ENCODE results near the gene CDYL2.

Gene CDYL2

DNA sequence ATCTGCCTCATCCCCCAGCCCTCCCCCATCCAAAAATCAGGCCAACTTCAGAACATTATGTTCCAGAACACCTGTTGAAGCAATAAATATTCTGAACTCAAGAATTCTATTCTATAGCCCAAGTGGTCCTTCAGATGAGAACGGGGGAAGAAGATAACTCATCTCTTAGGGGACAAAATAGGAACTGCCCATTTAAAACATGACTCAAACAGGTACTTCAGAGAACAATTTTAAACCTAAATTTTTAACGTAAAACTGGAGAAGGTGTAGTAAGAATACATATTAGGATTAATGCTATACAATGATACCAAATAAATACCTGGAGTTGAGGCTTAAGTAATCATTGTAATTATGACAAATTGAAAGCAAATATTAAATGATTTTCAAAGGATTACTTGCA, 112.1 kb downstream of the CDYL2 start:
- Mint-ChIP-seq H3K9me3 (no peaks in the 10 kb centered on the region), H3K36me3 (ENCODE audit: insufficient read depth) (peaks cover 1% of the 10 kb centered on the region), H3K27me3 (no peaks in the 10 kb centered on the region), H3K4me3 (no peak overlapping the region), H3K4me1 (peaks cover 47% of the 10 kb centered on the region), H3K27ac (ENCODE audit: low read depth) (peak overlapping the region; percentile 49)
- DNase-seq (ENCODE audit: low spot score in 2 of 2) (no peak), ATAC-seq (replicated peaks; ENCODE audit: extremely low read depth, poor library complexity, severe bottlenecking) (no peak)

DNA sequence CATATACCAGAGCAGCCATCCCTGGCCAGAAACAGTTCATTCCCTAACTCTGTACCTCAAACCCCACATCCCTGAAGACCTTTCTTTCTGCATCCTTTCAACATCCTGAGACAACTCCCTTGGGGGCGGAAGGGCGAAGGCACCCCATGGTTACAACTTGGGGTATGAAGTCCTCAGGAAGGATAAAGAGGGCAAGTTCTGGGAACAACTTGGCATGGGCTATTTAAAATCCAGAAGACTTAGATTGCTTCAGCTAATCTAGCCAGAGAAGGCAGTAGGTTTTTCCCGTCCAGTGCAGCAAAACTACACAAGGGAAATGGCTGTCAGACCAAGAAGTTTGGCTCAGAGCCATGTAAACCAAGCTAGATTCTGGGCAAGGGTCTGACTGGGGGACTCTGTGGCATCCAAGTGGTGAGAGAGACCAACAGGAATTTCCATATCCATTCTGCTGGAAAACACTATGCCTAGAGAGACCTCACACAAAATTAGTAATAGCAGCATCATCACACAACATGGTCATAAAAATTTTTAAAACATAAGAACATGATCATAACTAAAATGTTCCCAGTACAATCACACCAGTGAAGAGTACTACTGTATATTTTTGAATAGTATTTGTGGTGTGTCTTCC, 113.2 kb downstream of the CDYL2 start:
- Mint-ChIP-seq H3K9me3 (no peaks in the 10 kb centered on the region), H3K4me3 (peak overlapping the region; percentile 41), H3K27me3 (no peaks in the 10 kb centered on the region), H3K4me1 (peaks cover 47% of the 10 kb centered on the region), H3K36me3 (ENCODE audit: insufficient read depth) (no peaks in the 10 kb centered on the region), H3K27ac (ENCODE audit: low read depth) (no peak overlapping the region)
- ATAC-seq (replicated peaks; ENCODE audit: extremely low read depth, poor library complexity, severe bottlenecking) (no peak), DNase-seq (ENCODE audit: low spot score in 2 of 2) (no peak)

DNA sequence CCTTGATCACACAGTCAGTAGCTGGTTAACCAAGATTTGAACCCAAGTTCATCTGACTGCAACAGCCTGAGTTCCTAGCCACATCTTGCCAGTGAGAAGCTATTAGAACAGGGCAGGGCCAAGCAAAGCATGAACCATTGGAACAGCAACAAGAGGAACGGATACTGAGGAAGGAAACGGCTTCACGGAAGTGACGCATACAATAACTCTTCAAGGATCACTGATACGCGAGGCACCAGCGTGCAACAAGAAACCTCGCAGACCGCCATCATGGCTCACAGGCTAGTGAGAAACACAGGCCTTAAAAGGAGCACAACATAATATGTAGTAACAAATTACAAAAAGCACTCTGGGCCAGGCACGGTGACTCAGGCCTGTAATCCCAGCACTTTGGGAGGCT, 114.9 kb downstream of the CDYL2 start:
- H3K4me1 Mint-ChIP-seq = peaks cover 34% of the 10 kb centered on the region
- H3K27ac Mint-ChIP-seq (ENCODE audit: low read depth) = no peak overlapping the region
- no peak for ATAC-seq (replicated peaks; ENCODE audit: extremely low read depth, poor library complexity, severe bottlenecking)
- peaks cover 1% of the 10 kb centered on the region for H3K36me3 Mint-ChIP-seq (ENCODE audit: insufficient read depth)
- no peaks in the 10 kb centered on the region for H3K27me3 Mint-ChIP-seq
- DNase-seq (ENCODE audit: low spot score in 2 of 2) = no peak
- no peaks in the 10 kb centered on the region for H3K9me3 Mint-ChIP-seq
- H3K4me3 Mint-ChIP-seq = no peak overlapping the region

DNA sequence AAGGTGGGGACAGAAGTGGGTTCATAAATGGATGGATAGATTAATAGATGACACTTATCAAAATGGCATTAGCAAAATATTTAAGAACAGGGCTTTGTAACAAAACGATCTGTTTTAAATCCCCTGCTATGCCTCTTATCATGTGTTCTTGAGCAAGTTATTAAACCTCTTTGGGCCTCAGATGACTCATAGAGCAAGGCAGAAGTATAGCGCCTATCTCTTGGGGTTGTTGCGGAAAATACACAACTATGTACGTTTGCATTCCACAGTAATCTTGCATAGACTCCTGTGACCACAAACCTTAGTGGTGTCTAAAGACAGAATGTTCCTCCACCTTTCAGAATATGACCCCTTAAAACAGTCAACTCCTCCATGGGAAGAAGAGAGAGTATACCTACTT, 116.8 kb downstream of the CDYL2 start:
- Mint-ChIP-seq H3K9me3 (no peaks in the 10 kb centered on the region), H3K27ac (ENCODE audit: low read depth) (no peak overlapping the region), H3K27me3 (no peaks in the 10 kb centered on the region), H3K4me1 (peaks cover 31% of the 10 kb centered on the region), H3K4me3 (no peak overlapping the region), H3K36me3 (ENCODE audit: insufficient read depth) (peaks cover 1% of the 10 kb centered on the region)
- ATAC-seq (replicated peaks; ENCODE audit: extremely low read depth, poor library complexity, severe bottlenecking) (no peak), DNase-seq (ENCODE audit: low spot score in 2 of 2) (no peak)

DNA sequence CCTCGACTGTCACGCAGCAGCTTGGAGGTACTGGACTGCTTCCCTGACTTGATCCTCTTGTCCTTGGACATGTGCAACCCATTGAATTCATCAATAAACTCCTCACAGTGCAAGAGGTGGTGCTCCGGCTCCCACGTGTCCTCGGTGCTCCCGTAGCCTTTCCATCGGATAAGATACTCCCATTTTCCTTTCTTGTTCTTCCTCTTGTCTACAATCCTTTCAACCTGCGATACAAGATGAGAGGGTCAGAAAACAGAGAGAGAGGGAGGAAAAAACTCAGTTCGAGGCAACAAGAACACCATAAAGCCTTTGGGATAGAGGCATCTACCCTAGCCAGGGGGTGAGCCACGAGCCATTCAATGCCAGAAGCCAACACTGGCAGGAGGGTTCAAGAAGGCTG, 119.5 kb downstream of the CDYL2 start:
- H3K4me3 Mint-ChIP-seq = no peak overlapping the region
- H3K27me3 Mint-ChIP-seq = no peaks in the 10 kb centered on the region
- H3K36me3 Mint-ChIP-seq (ENCODE audit: insufficient read depth) = peaks cover 1% of the 10 kb centered on the region
- H3K4me1 Mint-ChIP-seq = peaks cover 27% of the 10 kb centered on the region
- no peaks in the 10 kb centered on the region for H3K9me3 Mint-ChIP-seq
- H3K27ac Mint-ChIP-seq (ENCODE audit: low read depth) = no peak overlapping the region
- no peak for DNase-seq (ENCODE audit: low spot score in 2 of 2)
- ATAC-seq (replicated peaks; ENCODE audit: extremely low read depth, poor library complexity, severe bottlenecking) = no peak

DNA sequence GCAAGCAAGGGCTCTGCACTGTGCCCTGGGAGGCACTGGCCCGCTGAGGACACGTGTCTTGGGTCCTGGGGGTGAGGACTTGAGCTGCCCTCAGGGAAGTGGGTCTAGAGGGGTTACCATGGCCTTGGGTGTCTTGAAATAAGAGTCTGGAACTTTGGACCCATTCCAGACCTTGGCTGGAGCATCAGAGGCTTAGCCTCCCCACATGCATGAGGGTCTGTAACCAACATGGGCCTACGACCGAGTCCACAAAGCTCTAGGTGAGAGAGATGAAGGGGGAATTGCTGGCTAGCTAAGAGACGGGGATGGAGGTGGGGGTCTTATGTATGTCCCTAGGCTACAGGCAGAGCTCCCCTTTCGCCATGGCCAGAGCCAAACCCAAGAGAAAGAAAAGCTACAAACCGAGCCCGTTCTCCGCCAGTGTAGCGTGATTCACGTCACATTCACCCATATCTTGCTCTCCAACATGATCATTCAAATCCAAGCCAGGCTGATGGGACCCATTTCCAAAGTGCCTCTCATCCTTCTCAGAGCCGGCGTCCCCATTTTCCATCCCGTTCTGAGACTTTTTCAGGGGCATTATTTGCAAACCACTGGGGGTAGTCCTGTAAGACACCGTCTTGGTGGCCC, 120.1 kb downstream of the CDYL2 start:
- ATAC-seq (replicated peaks; ENCODE audit: extremely low read depth, poor library complexity, severe bottlenecking) = no peak
- peaks cover 27% of the 10 kb centered on the region for H3K4me1 Mint-ChIP-seq

DNA sequence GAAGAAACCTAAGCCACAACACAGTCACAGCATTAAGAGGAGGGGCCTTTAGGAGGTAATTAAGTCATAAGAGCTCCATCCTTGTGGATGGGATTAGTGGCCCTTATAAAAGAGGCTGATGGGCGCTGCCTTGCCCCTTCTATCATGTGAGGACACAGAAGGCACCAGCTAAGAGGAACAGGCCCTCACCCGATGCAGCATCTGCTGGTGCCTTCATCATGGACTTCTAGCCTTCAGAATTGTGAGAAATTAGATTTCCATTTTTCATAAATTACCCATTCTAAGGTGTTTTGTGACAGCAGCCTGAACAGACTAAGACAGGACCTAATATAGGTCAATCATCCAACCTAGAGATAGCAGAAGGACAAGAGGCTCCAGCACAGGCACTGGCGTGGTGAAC, 120.8 kb downstream of the CDYL2 start:
- Mint-ChIP-seq H3K27me3 (no peaks in the 10 kb centered on the region), H3K27ac (ENCODE audit: low read depth) (no peak overlapping the region), H3K9me3 (no peaks in the 10 kb centered on the region), H3K36me3 (ENCODE audit: insufficient read depth) (peaks cover 1% of the 10 kb centered on the region), H3K4me1 (peaks cover 23% of the 10 kb centered on the region), H3K4me3 (no peak overlapping the region)
- ATAC-seq (replicated peaks; ENCODE audit: extremely low read depth, poor library complexity, severe bottlenecking) (no peak), DNase-seq (ENCODE audit: low spot score in 2 of 2) (no peak)

More for the DNA sequence above, 120.1 kb downstream of the CDYL2 start:
- Mint-ChIP-seq H3K9me3 (no peaks in the 10 kb centered on the region), H3K4me3 (no peak overlapping the region), H3K36me3 (ENCODE audit: insufficient read depth) (peaks cover 1% of the 10 kb centered on the region), H3K27ac (ENCODE audit: low read depth) (no peak overlapping the region), H3K27me3 (no peaks in the 10 kb centered on the region)
- DNase-seq (ENCODE audit: low spot score in 2 of 2) = no peak

DNA sequence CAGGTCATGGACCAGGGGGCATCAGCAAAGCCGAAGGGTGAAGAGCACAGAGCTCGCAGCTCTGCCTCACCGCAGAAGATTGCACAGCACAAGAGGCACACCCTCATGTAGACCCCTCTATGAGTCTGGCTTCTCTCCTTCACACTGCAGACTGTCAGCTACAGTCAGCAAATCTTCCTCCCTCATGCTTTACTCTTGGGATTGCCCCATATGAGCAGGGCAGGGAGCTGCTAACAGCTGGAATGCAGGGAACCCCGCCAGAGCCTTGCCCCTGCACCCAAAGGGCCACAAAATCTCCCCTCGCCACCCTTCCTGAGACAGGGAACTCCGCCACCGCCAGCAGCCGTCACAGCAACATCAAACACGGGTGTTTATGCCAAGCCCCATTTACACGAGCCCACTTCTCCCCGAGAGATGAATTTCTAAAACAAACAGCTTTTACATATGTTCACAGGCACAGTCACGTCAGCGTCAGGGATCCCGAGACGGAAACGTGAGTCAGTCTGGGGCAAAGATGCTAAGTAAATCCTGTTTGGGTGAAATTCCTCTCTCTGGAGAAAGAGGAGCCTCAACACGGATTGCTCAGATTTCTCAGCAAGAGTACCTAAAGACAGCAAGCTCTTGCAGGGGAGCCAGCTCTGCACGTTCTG, 121.9 kb downstream of the CDYL2 start:
- H3K36me3 Mint-ChIP-seq (ENCODE audit: insufficient read depth) = peaks cover 1% of the 10 kb centered on the region
- no peaks in the 10 kb centered on the region for H3K27me3 Mint-ChIP-seq
- no peak overlapping the region for H3K27ac Mint-ChIP-seq (ENCODE audit: low read depth)
- H3K4me1 Mint-ChIP-seq = peaks cover 20% of the 10 kb centered on the region
- ATAC-seq (replicated peaks; ENCODE audit: extremely low read depth, poor library complexity, severe bottlenecking) (no peak), DNase-seq (ENCODE audit: low spot score in 2 of 2) (no peak)
- H3K4me3 Mint-ChIP-seq = no peak overlapping the region
- H3K9me3 Mint-ChIP-seq = no peaks in the 10 kb centered on the region

DNA sequence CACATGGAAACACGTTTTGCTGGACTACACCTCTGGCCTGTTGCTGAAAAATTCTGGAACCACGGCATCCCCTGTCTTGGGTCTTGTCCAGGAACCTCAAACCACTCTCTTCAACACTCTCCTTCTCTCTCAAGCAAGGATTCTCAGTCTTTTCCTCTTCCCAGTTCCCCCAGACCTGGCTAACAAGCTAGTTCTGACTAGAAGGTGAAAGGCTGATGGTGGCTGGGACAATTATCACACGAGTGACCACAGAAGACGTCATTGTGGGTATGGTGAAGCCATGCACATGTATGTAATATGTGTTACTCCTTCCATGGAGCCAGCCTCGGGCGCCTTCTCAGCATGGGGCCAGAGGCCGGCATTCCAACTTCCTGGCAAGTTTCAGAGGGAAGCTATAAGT, 123.0 kb downstream of the CDYL2 start:
- ATAC-seq (replicated peaks; ENCODE audit: extremely low read depth, poor library complexity, severe bottlenecking) (no peak), DNase-seq (ENCODE audit: low spot score in 2 of 2) (no peak)
- Mint-ChIP-seq H3K9me3 (no peaks in the 10 kb centered on the region), H3K27ac (ENCODE audit: low read depth) (no peak overlapping the region), H3K4me3 (no peak overlapping the region), H3K36me3 (ENCODE audit: insufficient read depth) (peaks cover 1% of the 10 kb centered on the region), H3K27me3 (no peaks in the 10 kb centered on the region), H3K4me1 (peaks cover 20% of the 10 kb centered on the region)

DNA sequence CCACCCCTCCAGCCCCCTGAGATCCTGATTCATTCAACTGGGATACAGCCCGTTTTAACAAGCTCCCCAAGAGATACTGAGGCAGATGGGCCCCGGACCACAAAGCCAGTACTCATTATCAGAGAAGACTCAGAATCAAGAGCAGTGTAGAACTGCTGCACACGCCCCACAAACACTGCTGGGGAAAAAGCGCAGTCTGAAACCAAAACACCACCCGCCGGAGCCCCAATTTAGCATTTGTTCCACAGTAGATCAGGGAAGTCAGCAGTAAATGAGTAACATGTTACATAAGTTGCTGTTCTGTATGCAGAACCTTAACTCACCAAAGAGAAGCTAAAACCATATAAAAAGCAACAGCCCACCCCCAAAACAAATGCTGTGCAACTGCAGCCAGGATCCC, 123.6 kb downstream of the CDYL2 start:
- Mint-ChIP-seq H3K4me1 (peaks cover 20% of the 10 kb centered on the region), H3K36me3 (ENCODE audit: insufficient read depth) (peaks cover 1% of the 10 kb centered on the region), H3K27me3 (no peaks in the 10 kb centered on the region), H3K27ac (ENCODE audit: low read depth) (no peak overlapping the region), H3K9me3 (no peaks in the 10 kb centered on the region), H3K4me3 (no peak overlapping the region)
- ATAC-seq (replicated peaks; ENCODE audit: extremely low read depth, poor library complexity, severe bottlenecking) (no peak), DNase-seq (ENCODE audit: low spot score in 2 of 2) (no peak)

DNA sequence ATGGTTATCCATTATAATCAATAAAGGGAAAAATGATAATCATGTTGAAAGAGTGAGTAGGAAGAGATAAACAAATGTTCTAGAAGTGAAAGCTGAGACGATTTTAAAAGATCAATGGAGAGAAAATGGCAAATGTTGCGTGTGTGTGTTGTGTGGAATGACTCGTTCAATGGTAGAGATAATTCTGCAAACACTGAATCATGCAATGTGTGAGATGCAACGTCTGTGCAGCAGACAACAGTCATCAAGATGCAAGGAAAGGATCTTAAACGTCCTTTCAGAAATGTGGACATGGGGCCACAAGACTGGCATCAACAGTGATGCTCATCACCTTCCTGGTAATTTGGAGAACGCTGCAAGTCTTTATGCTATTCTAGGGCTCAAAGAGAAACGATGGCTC, 124.4 kb downstream of the CDYL2 start:
- peaks cover 20% of the 10 kb centered on the region for H3K4me1 Mint-ChIP-seq
- no peak for DNase-seq (ENCODE audit: low spot score in 2 of 2)
- peaks cover 1% of the 10 kb centered on the region for H3K36me3 Mint-ChIP-seq (ENCODE audit: insufficient read depth)
- H3K27me3 Mint-ChIP-seq = no peaks in the 10 kb centered on the region
- no peak overlapping the region for H3K4me3 Mint-ChIP-seq
- ATAC-seq (replicated peaks; ENCODE audit: extremely low read depth, poor library complexity, severe bottlenecking) = no peak
- H3K27ac Mint-ChIP-seq (ENCODE audit: low read depth) = no peak overlapping the region
- no peaks in the 10 kb centered on the region for H3K9me3 Mint-ChIP-seq

DNA sequence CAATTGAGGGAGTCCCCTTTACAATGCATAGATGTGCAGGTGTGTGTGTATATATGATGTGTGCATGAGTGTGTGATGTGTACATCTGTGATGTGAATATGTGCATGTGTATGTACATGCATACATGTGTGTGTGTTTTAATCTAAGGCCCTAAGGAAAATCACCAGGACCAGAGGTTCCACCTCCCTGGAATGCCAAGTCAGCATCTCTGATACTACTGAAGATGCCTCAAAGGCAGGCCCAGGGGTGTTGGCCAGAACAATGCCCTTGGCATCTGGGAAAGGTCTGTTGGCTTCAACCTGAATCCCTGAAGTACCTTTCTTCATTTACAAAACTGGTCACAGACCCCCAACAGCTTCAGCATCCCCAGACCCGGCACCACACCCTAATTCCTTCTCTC, 129.5 kb downstream of the CDYL2 start:
- H3K27me3 Mint-ChIP-seq = no peaks in the 10 kb centered on the region

DNA sequence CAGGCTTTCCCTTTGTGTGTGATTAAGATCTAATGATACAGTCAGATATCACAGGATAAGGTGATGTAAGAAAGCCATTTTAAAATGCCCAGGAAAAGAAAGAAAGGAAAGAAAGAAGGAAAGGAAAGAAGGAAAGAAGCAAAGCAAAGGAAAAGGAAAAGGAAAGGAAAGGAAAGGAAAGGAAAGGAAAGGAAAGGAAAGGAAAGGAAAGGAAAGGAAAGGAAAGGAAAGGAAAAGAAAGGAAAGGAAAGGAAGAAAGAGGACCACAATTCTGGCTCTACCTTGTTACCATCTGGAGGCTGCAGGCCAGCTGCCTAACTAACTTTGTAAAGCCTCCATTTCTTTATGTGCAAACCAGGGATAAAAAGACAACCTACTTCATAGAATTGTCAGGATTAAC, 132.0 kb downstream of the CDYL2 start:
- DNase-seq (ENCODE audit: low spot score in 2 of 2) (no peak), ATAC-seq (replicated peaks; ENCODE audit: extremely low read depth, poor library complexity, severe bottlenecking) (no peak)
- H3K9me3 Mint-ChIP-seq = no peaks in the 10 kb centered on the region
- H3K27ac Mint-ChIP-seq (ENCODE audit: low read depth) = no peak overlapping the region
- H3K36me3 Mint-ChIP-seq (ENCODE audit: insufficient read depth) = no peaks in the 10 kb centered on the region
- no peak overlapping the region for H3K4me3 Mint-ChIP-seq
- no peaks in the 10 kb centered on the region for H3K27me3 Mint-ChIP-seq
- H3K4me1 Mint-ChIP-seq = peaks cover 25% of the 10 kb centered on the region

More for the DNA sequence above, 129.5 kb downstream of the CDYL2 start:
- peaks cover 23% of the 10 kb centered on the region for H3K4me1 Mint-ChIP-seq
- H3K9me3 Mint-ChIP-seq = no peaks in the 10 kb centered on the region
- H3K36me3 Mint-ChIP-seq (ENCODE audit: insufficient read depth) = no peaks in the 10 kb centered on the region
- no peak overlapping the region for H3K4me3 Mint-ChIP-seq
- no peak for DNase-seq (ENCODE audit: low spot score in 2 of 2)
- ATAC-seq (replicated peaks; ENCODE audit: extremely low read depth, poor library complexity, severe bottlenecking) = no peak
- no peak overlapping the region for H3K27ac Mint-ChIP-seq (ENCODE audit: low read depth)
